Activated CD8-positive, alpha-beta memory T cell treated with anti-CD3 and anti-CD28 coated beads, Interleukin-2, amount 10 ng/mL, durations not matched to agents 7 days and 5 days (primary cell): ENCODE measurements around the gene MORN3. TPM values are rescaled to one million over a fixed set of nuclear protein-coding genes. Genes with fewer than 3 reads are reported as not detected.

Source experiments
- ATAC-seq: fragments of 150-1000 bp; cut with Tn5 transposase; one replicate; pipeline ENCODE4 v1.10.0; 2021; ENCODE audit warnings: moderate library complexity
- CTCF ChIA-PET: fragments of 350-600 bp; sonication (Branson Sonifier 250); formaldehyde crosslinking; loops from one replicate; lab custom pipeline; 2021; ENCODE audit warnings: antibody characterized with exemption; lab: Charles Lee
- DNase-seq: peaks from one replicate; pipeline ENCODE4 v3.0.0-alpha.2; 2020
- H3K27ac Mint-ChIP-seq: one replicate; pipeline ENCODE4 v1.8.0; 2021; ENCODE audit warnings: mild to moderate bottlenecking, mixed read lengths
- H3K27me3 Mint-ChIP-seq: one replicate; pipeline ENCODE4 v1.8.0; 2021; ENCODE audit warnings: mixed read lengths
- H3K36me3 Mint-ChIP-seq: one replicate; pipeline ENCODE4 v1.8.0; 2021; ENCODE audit warnings: mild to moderate bottlenecking, mixed read lengths
- H3K4me1 Mint-ChIP-seq: one replicate; pipeline ENCODE4 v1.8.0; 2021; ENCODE audit warnings: mixed read lengths
- H3K4me3 Mint-ChIP-seq: one replicate; pipeline ENCODE4 v1.8.0; 2021; ENCODE audit warnings: mild to moderate bottlenecking, moderate library complexity, mixed read lengths
- H3K9me3 Mint-ChIP-seq: one replicate; pipeline ENCODE4 v1.8.0; 2022; ENCODE audit warnings: low read depth, mixed read lengths
- total RNA-seq, 2 experiments: library from RNA; stranded (reverse); gene quantifications; one replicate each; pipeline ENCODE4 v1.2.3, GENCODE V29; 2021

MORN3 gene
- total RNA-seq, 2 experiments from 2014 or later = 0.54 to 1.2 TPM

DNA sequence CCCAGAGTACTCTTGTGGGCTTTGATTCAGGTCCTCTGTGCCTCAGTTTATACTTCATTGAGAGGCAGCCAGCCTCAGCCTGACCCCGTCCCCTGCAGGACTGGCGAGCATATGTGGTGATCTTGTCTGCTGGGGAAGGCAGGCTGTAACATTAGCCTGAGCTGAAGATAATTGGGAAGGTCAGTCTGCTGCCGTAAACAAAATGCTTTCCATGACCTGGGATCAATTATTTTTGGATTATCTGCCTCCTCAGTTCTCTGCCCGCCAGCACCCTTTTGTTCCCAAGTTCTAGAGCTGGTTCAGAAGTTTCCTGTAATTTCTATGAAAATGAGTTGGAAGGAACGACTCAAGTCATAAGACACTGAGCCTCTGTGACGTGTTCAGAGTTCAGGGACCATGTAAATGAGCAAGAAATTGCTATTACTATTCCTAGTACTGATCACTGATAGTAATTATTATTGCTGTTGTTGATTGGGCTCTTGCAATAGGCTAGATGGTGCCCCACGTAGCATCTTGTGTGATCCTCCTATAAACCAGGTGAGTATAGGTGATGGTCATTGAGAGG is 38.6 kb downstream of the MORN3 start:
- no peak overlapping the region for H3K27ac Mint-ChIP-seq
- DNase-seq (no peak), ATAC-seq (no peak)
- peak overlapping the region; percentile 10 for H3K4me3 Mint-ChIP-seq
- H3K36me3 Mint-ChIP-seq = peaks cover 28% of the 10 kb centered on the region
- H3K27me3 Mint-ChIP-seq = no peaks in the 10 kb centered on the region
- H3K9me3 Mint-ChIP-seq = no peaks in the 10 kb centered on the region
- CTCF ChIA-PET = interaction anchor here (0.6 to 5.0 kb wide), 7 partner anchors 38 to 140 kb away, joined by 3 to 34 read pairs (median 4); partner anchors contain the start of gene MORN3
- H3K4me1 Mint-ChIP-seq = peaks cover 63% of the 10 kb centered on the region

DNA sequence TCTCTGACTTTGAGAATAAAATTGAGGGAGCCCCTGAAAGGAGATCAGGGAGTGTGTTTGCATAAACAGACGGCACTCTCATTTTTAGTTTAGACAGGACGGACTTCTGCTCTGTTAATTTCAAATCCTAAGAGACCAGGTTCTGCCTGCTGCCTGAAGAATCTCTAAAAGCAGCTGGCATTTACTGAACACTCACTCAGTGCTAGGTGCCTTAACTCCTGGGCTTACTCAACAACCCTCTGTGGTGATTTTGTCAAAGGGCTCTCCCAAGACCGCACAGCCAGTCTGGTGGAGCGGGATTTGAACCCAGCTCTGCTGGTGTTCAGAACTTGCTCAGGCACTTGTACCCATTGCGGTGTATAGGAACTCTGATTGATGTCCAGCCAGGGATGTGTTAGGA is 40.9 kb downstream of the MORN3 start:
- H3K27ac Mint-ChIP-seq = peak overlapping the region; percentile 95
- CTCF ChIA-PET = interaction anchor here (0.6 to 6.7 kb wide), 9 partner anchors 8 to 1009 kb away, joined by 3 to 111 read pairs (median 20); partner anchors contain the start of genes MORN3 and RHOF
- H3K9me3 Mint-ChIP-seq = no peaks in the 10 kb centered on the region
- ATAC-seq (no peak), DNase-seq (no peak)
- peaks cover 58% of the 10 kb centered on the region for H3K4me1 Mint-ChIP-seq
- H3K36me3 Mint-ChIP-seq = peaks cover 21% of the 10 kb centered on the region
- H3K4me3 Mint-ChIP-seq = peak overlapping the region; percentile 88
- H3K27me3 Mint-ChIP-seq = no peaks in the 10 kb centered on the region

- CTCF ChIA-PET = interaction anchor here (0.6 to 6.7 kb wide), 12 partner anchors 9 to 1008 kb away, joined by 3 to 111 read pairs (median 12); partner anchors contain the start of genes MORN3 and RHOF
- ATAC-seq = no peak
- H3K9me3 Mint-ChIP-seq = no peaks in the 10 kb centered on the region
- H3K27me3 Mint-ChIP-seq = no peaks in the 10 kb centered on the region
- H3K4me3 Mint-ChIP-seq = peak overlapping the region; percentile 88
- H3K36me3 Mint-ChIP-seq = peaks cover 21% of the 10 kb centered on the region
- peak; percentile 43 for DNase-seq
- peaks cover 55% of the 10 kb centered on the region for H3K4me1 Mint-ChIP-seq
- peak overlapping the region; percentile 95 for H3K27ac Mint-ChIP-seq
These were observed 41.4 kb downstream of the MORN3 start for GRCh38 chr12:121628037-121628436.

DNA sequence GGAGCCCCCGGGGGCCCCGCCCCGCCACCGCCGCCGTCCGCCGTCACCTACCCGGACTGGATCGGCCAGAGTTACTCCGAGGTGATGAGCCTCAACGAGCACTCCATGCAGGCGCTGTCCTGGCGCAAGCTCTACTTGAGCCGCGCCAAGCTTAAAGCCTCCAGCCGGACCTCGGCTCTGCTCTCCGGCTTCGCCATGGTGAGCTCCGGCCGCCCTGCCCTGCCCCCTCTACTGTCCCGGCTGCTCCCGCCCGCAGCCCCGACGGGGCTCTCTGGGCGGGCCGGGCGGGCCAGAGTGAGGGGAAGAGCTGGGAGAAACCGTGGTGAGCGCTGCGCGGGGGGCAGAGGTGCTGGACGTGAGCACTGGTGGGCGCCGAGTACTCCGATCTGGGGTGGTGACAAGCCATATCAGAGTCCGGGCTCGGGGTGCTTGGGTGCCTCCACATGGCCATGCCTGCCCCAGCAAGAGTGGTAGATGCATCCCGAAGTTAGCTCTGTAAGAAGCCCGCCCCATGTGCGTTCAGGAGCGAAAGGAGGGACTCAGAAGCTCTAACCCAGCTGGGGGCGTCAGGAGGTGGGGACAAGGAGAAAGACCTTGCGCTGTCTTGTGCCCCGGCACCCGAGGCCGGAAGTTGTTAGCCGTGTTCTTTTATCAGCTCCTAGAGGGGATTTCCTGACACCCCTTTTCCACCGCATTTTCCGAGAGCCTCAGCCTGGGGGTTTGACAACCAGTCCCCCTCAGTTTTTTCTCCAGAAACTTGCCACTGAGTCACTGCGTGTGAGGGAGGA is 42.4 kb downstream of the MORN3 start:
- Mint-ChIP-seq H3K27me3 (no peaks in the 10 kb centered on the region), H3K4me1 (peaks cover 46% of the 10 kb centered on the region), H3K4me3 (peak overlapping the region; percentile 88), H3K9me3 (no peaks in the 10 kb centered on the region), H3K36me3 (peaks cover 20% of the 10 kb centered on the region), H3K27ac (peak overlapping the region; percentile 95)
- DNase-seq = peak; percentile 90
- peak; percentile 52 for ATAC-seq
- CTCF ChIA-PET = interaction anchor here (0.8 to 6.7 kb wide), 26 partner anchors 10 to 185 kb away, joined by 3 to 111 read pairs (median 6); partner anchors contain the start of genes KDM2B, MORN3 and RHOF

- peak within 1 kb of the TSS; percentile 95 for H3K27ac Mint-ChIP-seq
- H3K4me3 Mint-ChIP-seq = peak within 1 kb of the TSS; percentile 88
- H3K9me3 Mint-ChIP-seq = no peaks in the 10 kb centered on the region
- peak; percentile 97 for DNase-seq
- CTCF ChIA-PET = interaction anchor here (1.0 to 6.7 kb wide), 23 partner anchors 10 to 168 kb away, joined by 3 to 111 read pairs (median 11); partner anchors contain the start of genes KDM2B, MORN3 and RHOF
- peaks cover 40% of the 10 kb centered on the region for H3K4me1 Mint-ChIP-seq
- peak; percentile 80 for ATAC-seq
- H3K27me3 Mint-ChIP-seq = no peaks in the 10 kb centered on the region
- H3K36me3 Mint-ChIP-seq = peaks cover 15% of the 10 kb centered on the region
These were observed 43.2 kb downstream of the MORN3 start, which contains the start of gene ORAI1 for GRCh38 chr12:121626087-121626852. TSS of gene ORAI1 (plus strand) at chr12:121626530.

DNA sequence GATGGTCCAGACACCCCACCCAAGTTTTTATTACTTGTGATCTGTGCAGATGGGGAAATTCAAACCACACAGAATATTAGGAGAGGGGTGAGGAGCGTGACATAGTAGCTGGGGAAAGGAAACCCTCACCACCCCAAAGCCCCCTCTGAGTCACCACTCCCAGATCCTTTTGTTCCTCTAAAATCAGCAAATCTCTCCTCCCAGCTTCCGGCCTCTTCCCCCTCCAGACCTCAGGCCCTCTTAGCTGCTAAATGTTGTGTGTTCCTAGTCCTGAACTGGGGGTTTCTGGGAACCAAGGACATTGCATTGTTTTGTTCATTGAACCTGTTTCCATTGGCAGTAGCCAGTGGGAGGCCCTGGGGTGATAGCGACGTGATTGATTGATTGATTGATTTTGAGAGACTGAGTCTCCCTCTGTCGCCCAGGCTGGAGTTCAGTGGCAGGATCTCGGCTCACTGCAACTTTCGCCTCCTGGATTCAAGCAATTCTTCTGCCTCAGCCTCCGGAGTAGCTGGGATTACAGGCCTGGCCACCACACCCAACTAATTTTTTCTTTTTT is 49.0 kb downstream of the MORN3 start:
- H3K4me3 Mint-ChIP-seq = no peak overlapping the region
- H3K9me3 Mint-ChIP-seq = no peaks in the 10 kb centered on the region
- DNase-seq (no peak), ATAC-seq (no peak)
- no peak overlapping the region for H3K27ac Mint-ChIP-seq
- H3K27me3 Mint-ChIP-seq = no peaks in the 10 kb centered on the region
- CTCF ChIA-PET = interaction anchor here (1.0 to 3.3 kb wide), 3 partner anchors 68 to 125 kb away, joined by 4 to 17 read pairs (median 4); no protein-coding TSS in a partner anchor
- no peaks in the 10 kb centered on the region for H3K36me3 Mint-ChIP-seq
- H3K4me1 Mint-ChIP-seq = peaks cover 7% of the 10 kb centered on the region

DNA sequence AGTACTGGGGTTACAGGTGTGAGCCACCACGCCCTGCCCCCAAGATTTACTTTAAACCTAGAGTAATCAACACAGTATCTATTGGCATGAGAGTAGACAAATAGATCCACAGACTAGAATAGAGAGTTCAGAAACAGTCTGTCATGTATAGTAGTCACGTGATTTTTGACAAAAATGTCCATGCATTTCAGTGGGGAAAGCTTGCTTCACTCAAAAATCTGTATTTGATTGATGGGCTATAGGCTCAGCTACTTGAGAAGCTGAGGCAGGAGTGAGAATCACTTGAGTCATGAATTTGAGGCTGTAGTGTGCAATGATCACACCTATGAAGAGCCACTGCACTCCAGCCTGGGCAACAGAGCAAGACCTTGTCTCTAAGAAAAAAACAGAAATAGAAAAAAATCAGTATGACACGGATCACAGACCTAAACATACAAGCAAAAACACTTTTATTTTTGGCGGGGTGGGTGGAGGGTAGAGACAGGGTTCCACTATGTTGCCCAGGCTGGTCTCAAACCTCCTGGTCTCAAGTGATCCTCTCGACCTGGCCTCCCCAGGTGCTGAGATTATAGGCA is 50.7 kb downstream of the MORN3 start:
- Mint-ChIP-seq H3K9me3 (no peaks in the 10 kb centered on the region), H3K4me1 (peaks cover 6% of the 10 kb centered on the region), H3K36me3 (no peaks in the 10 kb centered on the region), H3K4me3 (no peak overlapping the region), H3K27ac (no peak overlapping the region), H3K27me3 (no peaks in the 10 kb centered on the region)
- CTCF ChIA-PET = interaction anchor here (3.3 kb wide), 1 partner anchor 67 kb away, joined by 17 read pairs; no protein-coding TSS in a partner anchor
- ATAC-seq = no peak
- no peak for DNase-seq

GRCh38 chr12:121614872-121615467 is 54.5 kb downstream of the MORN3 start:
- CTCF ChIA-PET = interaction anchor here (1.0 to 1.2 kb wide), 4 partner anchors 12 to 456 kb away, joined by 3 to 6 read pairs (median 4); no protein-coding TSS in a partner anchor
- peaks cover 8% of the 10 kb centered on the region for H3K4me1 Mint-ChIP-seq
- no peak overlapping the region for H3K4me3 Mint-ChIP-seq
- peak; percentile 10 for ATAC-seq
- H3K36me3 Mint-ChIP-seq = no peaks in the 10 kb centered on the region
- no peaks in the 10 kb centered on the region for H3K9me3 Mint-ChIP-seq
- no peaks in the 10 kb centered on the region for H3K27me3 Mint-ChIP-seq
- H3K27ac Mint-ChIP-seq = no peak overlapping the region
- DNase-seq = no peak

DNA sequence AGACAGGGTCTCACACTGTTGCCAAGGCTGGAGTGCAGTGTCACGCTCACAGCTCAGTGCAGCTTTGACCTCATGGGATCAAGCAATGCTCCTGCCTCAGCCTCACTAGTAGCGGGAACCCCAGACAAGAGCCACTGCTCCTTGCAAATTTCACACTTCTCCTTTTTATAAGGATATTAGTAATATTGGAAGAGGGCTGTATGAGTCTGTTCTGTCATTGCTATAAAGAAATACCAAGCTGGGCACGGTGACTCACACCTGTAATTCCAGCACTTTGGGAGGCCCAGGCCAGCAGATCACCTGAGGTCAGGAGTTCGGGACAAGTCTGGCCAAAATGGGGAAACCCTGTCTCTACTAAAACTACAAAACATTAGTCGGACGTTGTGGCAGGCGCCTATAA is 56.0 kb downstream of the MORN3 start:
- H3K27ac Mint-ChIP-seq = no peak overlapping the region
- CTCF ChIA-PET = interaction anchor here (0.6 to 1.5 kb wide), 3 partner anchors 61 to 136 kb away, joined by 3 to 4 read pairs (median 3); no protein-coding TSS in a partner anchor
- no peaks in the 10 kb centered on the region for H3K36me3 Mint-ChIP-seq
- H3K4me3 Mint-ChIP-seq = no peak overlapping the region
- DNase-seq (no peak), ATAC-seq (no peak)
- H3K27me3 Mint-ChIP-seq = no peaks in the 10 kb centered on the region
- H3K9me3 Mint-ChIP-seq = no peaks in the 10 kb centered on the region
- peaks cover 8% of the 10 kb centered on the region for H3K4me1 Mint-ChIP-seq

DNA sequence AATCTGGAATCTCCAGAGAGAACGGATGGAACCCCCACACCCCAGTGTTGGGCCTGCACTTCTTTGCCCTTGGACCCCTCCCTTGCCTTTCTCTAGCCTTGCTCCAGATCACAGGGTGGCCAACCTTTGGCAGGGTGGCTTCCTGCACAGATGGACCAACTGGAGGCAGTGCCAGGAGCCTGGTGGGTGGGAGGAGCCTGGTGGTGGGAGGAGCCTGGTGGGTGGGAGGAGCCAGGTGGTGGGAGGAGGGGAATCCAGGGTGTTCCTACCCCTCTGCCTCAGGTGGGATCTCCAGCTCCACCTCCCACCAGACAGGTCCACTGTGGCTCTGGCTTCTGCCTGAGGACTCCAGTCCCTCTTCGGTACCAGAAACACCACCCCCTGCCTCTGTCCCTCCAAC is 58.1 kb downstream of the MORN3 start:
- Mint-ChIP-seq H3K27me3 (no peaks in the 10 kb centered on the region), H3K4me3 (no peak overlapping the region), H3K36me3 (no peaks in the 10 kb centered on the region), H3K4me1 (peaks cover 8% of the 10 kb centered on the region), H3K9me3 (no peaks in the 10 kb centered on the region), H3K27ac (no peak overlapping the region)
- DNase-seq (peak; percentile 44), ATAC-seq (peak; percentile 70)
- CTCF ChIA-PET = interaction anchor here (1.1 to 1.3 kb wide), 2 partner anchors 58 to 168 kb away, joined by 4 read pairs; no protein-coding TSS in a partner anchor

GRCh38 chr12:121610239-121611149 is 59.0 kb downstream of the MORN3 start:
- peaks cover 8% of the 10 kb centered on the region for H3K4me1 Mint-ChIP-seq
- ATAC-seq = no peak
- DNase-seq = no peak
- H3K4me3 Mint-ChIP-seq = no peak overlapping the region
- no peaks in the 10 kb centered on the region for H3K9me3 Mint-ChIP-seq
- CTCF ChIA-PET = interaction anchor here (0.6 to 1.3 kb wide), 4 partner anchors 57 to 226 kb away, joined by 3 to 4 read pairs (median 4); no protein-coding TSS in a partner anchor
- no peak overlapping the region for H3K27ac Mint-ChIP-seq
- no peaks in the 10 kb centered on the region for H3K27me3 Mint-ChIP-seq
- no peaks in the 10 kb centered on the region for H3K36me3 Mint-ChIP-seq
